Measurements from ENCODE around the gene SHC2. TPM values are rescaled to one million over a fixed set of nuclear protein-coding genes. Genes with fewer than 3 reads are reported as not detected.
A peak's percentile ranks its signal among the peaks of the same experiment; 100 is the strongest.

The SHC2 gene
- total RNA-seq, 1 experiment from 2014 or later: 16.6 TPM

- H3K9me3 ChIP-seq (ENCODE audit: control insufficient read depth, low read depth, low read length): no peaks in the 10 kb centered on the region
- no peak overlapping the region for H3K14ac ChIP-seq (ENCODE audit: insufficient read depth, low read length)
- Mint-ChIP-seq H3K27me3 (ENCODE audit: low read depth) (peaks cover 59% of the 10 kb centered on the region), H3K27ac (no peak overlapping the region; a peak in 2 of 7 replicates), H3K9me3 (peaks cover 5 to 6% of the 10 kb centered on the region in 2 experiments; a peak in 4 of 5 replicates), H3K4me3 (peak overlapping the region in 1 of 2 experiments; percentile 55; a peak in 3 of 5 replicates), H3K36me3 (ENCODE audit: insufficient read depth in 1 of 3, low read depth in 3 of 3) (peaks cover 0 to 2% (median 0%) of the 10 kb centered on the region in 3 experiments; a peak in 2 of 7 replicates), H3K4me1 (peaks cover 3 to 15% of the 10 kb centered on the region in 2 experiments; a peak in 3 of 4 replicates)
- no peak overlapping the region for H2BK120ac ChIP-seq (ENCODE audit: low read depth, low read length, poor library complexity, severe bottlenecking)
- H3K27ac ChIP-seq (ENCODE audit: insufficient read length, low read depth, low read length): no peak overlapping the region
- H4K5ac ChIP-seq (ENCODE audit: insufficient read length, low read depth, low read length): no peak overlapping the region
- TF ChIP-seq, protein P1, sequence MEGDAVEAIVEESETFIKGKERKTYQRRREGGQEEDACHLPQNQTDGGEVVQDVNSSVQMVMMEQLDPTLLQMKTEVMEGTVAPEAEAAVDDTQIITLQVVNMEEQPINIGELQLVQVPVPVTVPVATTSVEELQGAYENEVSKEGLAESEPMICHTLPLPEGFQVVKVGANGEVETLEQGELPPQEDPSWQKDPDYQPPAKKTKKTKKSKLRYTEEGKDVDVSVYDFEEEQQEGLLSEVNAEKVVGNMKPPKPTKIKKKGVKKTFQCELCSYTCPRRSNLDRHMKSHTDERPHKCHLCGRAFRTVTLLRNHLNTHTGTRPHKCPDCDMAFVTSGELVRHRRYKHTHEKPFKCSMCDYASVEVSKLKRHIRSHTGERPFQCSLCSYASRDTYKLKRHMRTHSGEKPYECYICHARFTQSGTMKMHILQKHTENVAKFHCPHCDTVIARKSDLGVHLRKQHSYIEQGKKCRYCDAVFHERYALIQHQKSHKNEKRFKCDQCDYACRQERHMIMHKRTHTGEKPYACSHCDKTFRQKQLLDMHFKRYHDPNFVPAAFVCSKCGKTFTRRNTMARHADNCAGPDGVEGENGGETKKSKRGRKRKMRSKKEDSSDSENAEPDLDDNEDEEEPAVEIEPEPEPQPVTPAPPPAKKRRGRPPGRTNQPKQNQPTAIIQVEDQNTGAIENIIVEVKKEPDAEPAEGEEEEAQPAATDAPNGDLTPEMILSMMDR (conservative IDR thresholded peaks at IDR 0.05): no peak
- no peak overlapping the region for H3K4ac ChIP-seq (ENCODE audit: low read depth, low read length)
- no peak overlapping the region for H3T11ph ChIP-seq (ENCODE audit: low read length)
- no peak overlapping the region for H3K56ac ChIP-seq (ENCODE audit: insufficient read length, low read depth, low read length)
- peaks cover 14% of the 10 kb centered on the region; the same call in 1 of the 2 replicates for H3K27me3 ChIP-seq (ENCODE audit: insufficient read depth, low read length)
- no peak overlapping the region for H3K4me2 ChIP-seq (ENCODE audit: insufficient read depth, insufficient read length, low read length)
- no peak overlapping the region for H2AFZ ChIP-seq (ENCODE audit: low read length)
- no peak overlapping the region for H3K9ac ChIP-seq (ENCODE audit: extremely low read depth, insufficient read length, low read length)
- no peaks in the 10 kb centered on the region for H4K20me1 ChIP-seq (ENCODE audit: control insufficient read depth, insufficient read depth, insufficient read length)
- H2BK20ac ChIP-seq (ENCODE audit: low read depth, low read length, poor library complexity, severe bottlenecking): no peak overlapping the region
- no peaks in the 10 kb centered on the region for H3K79me1 ChIP-seq (ENCODE audit: insufficient read depth, low read depth, low read length, poor library complexity, severe bottlenecking)
- H2AK5ac ChIP-seq (ENCODE audit: insufficient read length, low read length): no peak overlapping the region
- H4K91ac ChIP-seq (ENCODE audit: insufficient read length, low read depth, low read length): no peak overlapping the region
- no peaks in the 10 kb centered on the region for H3K79me2 ChIP-seq (ENCODE audit: insufficient read depth, low read length)
- no CpG with 5 or more reads among the region's 31 CpGs for WGBS (ENCODE audit: extremely low coverage, insufficient read length, low lambda C conversion rate)
- no peak overlapping the region for H2BK12ac ChIP-seq (ENCODE audit: insufficient read length, low read depth, low read length)
- no peak overlapping the region for H3K18ac ChIP-seq (ENCODE audit: insufficient read length, low read depth, low read length)
- peak; percentile 35 for DNase-seq
- no peak overlapping the region for H4K8ac ChIP-seq (replicated peaks; ENCODE audit: insufficient read length, low read depth, low read length)
- peaks cover 9% of the 10 kb centered on the region for H3K23me2 ChIP-seq (ENCODE audit: insufficient read length, low read depth, low read length, poor library complexity, severe bottlenecking)
- H2BK5ac ChIP-seq (ENCODE audit: insufficient read length, low read length): no peak overlapping the region
- H2BK15ac ChIP-seq (ENCODE audit: low read depth, low read length): no peak overlapping the region
- no peak overlapping the region for H3K23ac ChIP-seq (ENCODE audit: insufficient read length, low read depth, low read length)
- H3K4me1 ChIP-seq (ENCODE audit: insufficient read depth, low read length): no peaks in the 10 kb centered on the region
These were observed 38.3 kb upstream of the SHC2 start for GRCh38 chr19:498977-499623.
